ENCODE results near the gene TMEM271. TPM values are rescaled to one million over a fixed set of nuclear protein-coding genes. Genes with fewer than 3 reads are reported as not detected.

The TMEM271 gene
- total RNA-seq, 1 donor from 2014 or later, result not detected

GRCh38 chr4:613126-613525, 37.0 kb upstream of the TMEM271 start:
- no peak overlapping the region for H3K27ac Mint-ChIP-seq
- no peak for TF ChIP-seq CTCF (IDR thresholded peaks at IDR 0.05)
- H3K9me3 Mint-ChIP-seq, result no peaks in the 10 kb centered on the region
- intact Hi-C loops (cut with micrococcal nuclease), result no loop called here
- POLR2A ChIA-PET, result no interaction called here
- H3K4me3 Mint-ChIP-seq, result no peak overlapping the region
- H3K4me1 Mint-ChIP-seq, result no peaks in the 10 kb centered on the region
- H3K27me3 Mint-ChIP-seq, result peaks cover 22% of the 10 kb centered on the region
- ATAC-seq (ENCODE audit: low read depth), result no peak
- CTCF ChIA-PET, result no interaction called here
- no peak for DNase-seq
- no peaks in the 10 kb centered on the region for H3K36me3 Mint-ChIP-seq (ENCODE audit: low read depth)

- intact Hi-C loops (cut with micrococcal nuclease), result no loop called here
- ChIA-PET CTCF (no interaction called here), POLR2A (no interaction called here)
- H3K4me3 Mint-ChIP-seq, result no peak overlapping the region
- no peaks in the 10 kb centered on the region for H3K9me3 Mint-ChIP-seq
- DNase-seq, result no peak
- H3K4me1 Mint-ChIP-seq, result no peaks in the 10 kb centered on the region
- H3K27me3 Mint-ChIP-seq, result peaks cover 19% of the 10 kb centered on the region
- TF ChIP-seq CTCF (IDR thresholded peaks at IDR 0.05), result no peak
- no peaks in the 10 kb centered on the region for H3K36me3 Mint-ChIP-seq (ENCODE audit: low read depth)
- ATAC-seq (ENCODE audit: low read depth), result no peak
- H3K27ac Mint-ChIP-seq, result no peak overlapping the region
These were observed 36.6 kb upstream of the TMEM271 start for GRCh38 chr4:612749-613125.

- H3K4me1 Mint-ChIP-seq, result no peaks in the 10 kb centered on the region
- H3K9me3 Mint-ChIP-seq, result no peaks in the 10 kb centered on the region
- no peak for DNase-seq
- intact Hi-C loops (cut with micrococcal nuclease), result no loop called here
- ChIA-PET POLR2A (no interaction called here), CTCF (no interaction called here)
- no peak overlapping the region for H3K27ac Mint-ChIP-seq
- no peak for TF ChIP-seq CTCF (IDR thresholded peaks at IDR 0.05)
- peaks cover 21% of the 10 kb centered on the region for H3K27me3 Mint-ChIP-seq
- H3K4me3 Mint-ChIP-seq, result no peak overlapping the region
- ATAC-seq (ENCODE audit: low read depth), result no peak
- no peaks in the 10 kb centered on the region for H3K36me3 Mint-ChIP-seq (ENCODE audit: low read depth)
These were observed 36.1 kb upstream of the TMEM271 start for GRCh38 chr4:612052-612748.

- ATAC-seq (ENCODE audit: low read depth), result no peak
- POLR2A ChIA-PET, result no interaction called here
These were observed 34.5 kb upstream of the TMEM271 start for GRCh38 chr4:610411-611261.

More at GRCh38 chr4:610411-611261, 34.5 kb upstream of the TMEM271 start:
- no peaks in the 10 kb centered on the region for H3K4me1 Mint-ChIP-seq
- TF ChIP-seq CTCF (IDR thresholded peaks at IDR 0.05), result no peak
- peaks cover 21% of the 10 kb centered on the region for H3K27me3 Mint-ChIP-seq
- H3K4me3 Mint-ChIP-seq, result no peak overlapping the region
- intact Hi-C loops (cut with micrococcal nuclease), result no loop called here
- no peak for DNase-seq
- no peaks in the 10 kb centered on the region for H3K9me3 Mint-ChIP-seq
- H3K27ac Mint-ChIP-seq, result no peak overlapping the region
- CTCF ChIA-PET, result no interaction called here
- H3K36me3 Mint-ChIP-seq (ENCODE audit: low read depth), result no peaks in the 10 kb centered on the region

All from activated B cell treated with CpG ODN at 0.5 μM for 24 hours (primary cell).